SKM-1 (cell line): Measurements from ENCODE around the gene SERPING1.

ENCODE experiments used
- DNase-seq: peaks from one replicate; lab custom pipeline; 2025; ENCODE audit not compliant: unreplicated experiment; lab: John Stamatoyannopoulos, UW

Gene SERPING1

GRCh38 chr11:57597461-57597915 is at the start of gene SERPING1:
SERPING1 (plus strand) TSS chr11:57597685; CDS start chr11:57598271, 586 bp downstream.
- no peak for DNase-seq

DNA sequence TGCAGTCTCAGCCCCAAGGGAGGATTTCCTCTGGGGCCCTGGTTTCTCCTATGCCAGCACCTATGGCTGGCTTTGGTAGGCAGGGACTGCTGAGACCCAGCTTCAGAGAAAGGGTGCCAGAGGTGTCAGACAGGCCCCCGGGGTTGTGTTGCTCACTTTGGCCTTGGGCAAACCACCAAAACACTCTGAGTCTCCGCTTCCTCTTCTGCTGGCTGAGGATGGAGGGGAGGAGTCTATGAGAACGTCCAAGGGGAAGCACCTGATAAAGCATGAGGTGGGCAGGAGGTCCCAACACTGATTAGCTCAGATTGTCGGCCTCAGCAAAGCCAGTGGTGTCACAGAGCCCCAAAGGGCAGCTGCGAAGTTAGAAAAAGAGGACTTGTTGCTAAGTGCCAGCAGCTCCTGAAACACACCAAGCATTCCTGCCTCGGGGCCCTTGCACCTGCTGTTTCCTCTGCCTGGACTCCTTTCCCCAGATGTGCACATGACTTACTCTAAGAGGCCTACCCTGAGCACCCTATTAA is 49.6 kb upstream of the SERPING1 start:
- DNase-seq = no peak

- no peak for DNase-seq
Observed at GRCh38 chr11:57549983-57550382, 47.5 kb upstream of the SERPING1 start.

- no peak for DNase-seq
Observed at GRCh38 chr11:57551941-57552340, 45.5 kb upstream of the SERPING1 start.

DNA sequence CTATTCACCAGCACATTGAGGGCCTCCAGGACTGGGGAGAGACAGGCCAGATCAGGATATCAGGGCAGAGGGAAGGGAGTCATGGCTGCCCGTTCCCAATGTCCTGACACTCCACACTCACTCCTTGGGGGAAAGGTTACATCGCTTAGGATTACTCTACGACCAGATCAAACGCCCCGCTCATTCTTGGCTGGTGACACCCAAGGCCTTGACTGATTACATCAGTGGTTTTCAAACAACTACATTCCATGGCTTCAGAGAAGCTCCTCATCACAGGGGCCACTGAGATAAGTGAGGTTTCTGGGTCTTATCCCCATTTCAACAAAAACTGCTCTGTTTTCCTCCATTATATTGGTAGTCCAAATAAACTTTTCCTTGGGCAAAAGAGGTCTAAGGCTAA is 45.0 kb upstream of the SERPING1 start:
- DNase-seq = no peak

DNA sequence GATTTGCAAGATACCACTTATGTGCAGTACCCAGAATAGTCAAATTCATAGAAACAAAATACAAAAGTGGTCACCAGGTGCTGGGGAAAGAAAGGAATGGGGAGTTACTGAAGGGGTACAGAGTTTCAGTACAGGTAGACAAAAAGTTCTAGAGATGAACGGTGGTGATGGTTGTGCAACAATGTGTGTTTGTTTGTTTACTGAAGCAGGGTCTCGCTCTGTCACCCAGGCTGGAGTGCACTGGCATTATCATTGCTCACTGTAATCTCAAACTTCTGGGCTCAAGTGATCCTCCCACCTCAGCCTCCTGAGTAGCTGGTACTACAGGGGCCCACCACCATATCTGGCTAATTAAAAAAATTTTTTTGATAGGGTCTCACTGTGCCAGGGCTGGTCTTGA is 42.1 kb upstream of the SERPING1 start:
- DNase-seq = no peak

GRCh38 chr11:57556041-57556440 is 41.4 kb upstream of the SERPING1 start:
- no peak for DNase-seq

GRCh38 chr11:57560146-57560545 is 37.3 kb upstream of the SERPING1 start:
- no peak for DNase-seq

GRCh38 chr11:57562596-57562995 is 34.9 kb upstream of the SERPING1 start:
- DNase-seq = no peak

DNA sequence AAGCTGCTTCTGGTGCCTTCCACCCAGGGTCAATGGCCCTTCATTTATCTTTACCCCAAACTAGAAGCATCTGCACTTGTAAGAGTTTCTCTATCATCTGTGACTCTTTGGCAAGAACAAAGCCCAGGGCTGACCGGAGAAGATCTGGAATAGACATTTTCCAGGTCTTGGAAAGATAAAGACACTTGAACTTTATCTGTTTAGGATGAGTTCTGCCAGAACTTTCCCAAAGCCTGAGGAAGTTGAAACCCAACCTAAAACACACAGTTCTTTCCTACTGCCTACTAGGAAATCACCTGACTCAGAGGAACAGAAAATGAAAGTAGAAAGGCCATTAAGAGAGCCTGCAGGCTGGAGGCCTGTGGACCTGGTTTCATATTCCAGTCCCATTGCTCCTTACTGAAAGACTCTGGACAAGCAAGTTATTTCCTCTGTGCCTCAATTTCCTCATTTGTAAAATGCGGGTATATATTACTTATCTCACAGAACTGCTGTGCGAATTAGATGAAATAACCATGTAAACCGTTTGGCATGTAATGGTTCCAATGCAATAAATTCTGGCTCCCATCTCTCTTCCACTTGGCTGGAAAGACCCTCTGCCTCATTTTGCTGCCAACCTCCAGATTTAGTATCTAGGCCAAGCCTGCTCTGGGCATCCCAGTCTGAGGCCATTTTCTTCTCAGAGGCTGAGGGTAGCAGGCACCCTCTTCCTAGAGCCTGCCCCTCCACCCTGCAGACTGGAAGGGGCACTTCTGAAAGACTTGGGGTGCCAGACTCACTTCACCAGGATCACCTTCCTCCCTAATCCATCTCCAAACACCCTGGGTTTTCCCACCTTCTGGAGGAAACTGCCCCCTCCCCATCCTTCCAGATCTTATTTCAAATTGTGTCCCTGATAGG is 31.2 kb upstream of the SERPING1 start:
- no peak for DNase-seq

- DNase-seq = no peak
Observed at GRCh38 chr11:57566905-57567514, 30.5 kb upstream of the SERPING1 start.

DNA sequence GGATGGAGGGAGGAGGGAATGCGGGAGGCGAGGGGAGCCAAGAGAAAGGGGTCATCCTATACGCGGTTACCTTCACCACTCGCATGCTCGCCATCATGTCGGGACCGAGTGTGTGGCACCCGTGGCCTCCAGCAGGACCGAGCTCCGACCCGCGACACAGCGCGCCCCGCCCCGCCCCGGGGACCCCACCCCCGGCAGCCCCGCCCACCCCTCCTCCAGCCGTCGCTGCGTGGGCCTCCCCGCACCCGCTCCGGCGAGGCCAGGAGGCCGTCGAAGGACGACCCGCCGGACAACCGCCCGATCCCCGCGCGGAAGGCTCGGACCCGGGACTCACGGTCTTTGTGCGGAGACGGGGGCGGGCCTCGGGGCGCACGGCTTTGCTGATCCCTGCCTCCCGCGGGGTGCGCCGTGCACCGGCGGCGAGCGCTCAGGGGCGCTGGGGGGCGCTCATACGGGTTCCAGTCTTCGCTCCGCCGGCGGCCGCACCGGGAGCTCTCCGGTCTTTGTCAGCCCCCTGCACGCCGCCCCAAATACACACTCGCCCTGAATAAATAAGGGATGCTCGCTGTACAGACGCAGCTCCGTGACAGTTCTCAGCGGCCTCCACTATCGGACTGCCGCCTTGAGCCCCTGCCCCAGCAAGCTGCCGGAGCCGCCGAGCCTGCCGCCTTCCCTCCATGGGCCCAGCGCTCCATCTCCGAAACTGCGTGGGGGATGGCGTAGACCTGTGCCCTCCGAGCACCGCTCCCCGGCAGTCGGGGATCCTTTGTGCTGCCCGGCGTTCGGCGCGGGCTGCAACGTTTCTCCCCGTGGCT is 29.8 kb upstream of the SERPING1 start, which contains the start of gene UBE2L6:
UBE2L6 (minus strand) TSS at position 158 of the 815 bp plus-strand sequence; CDS start at position 97, 61 bp downstream.
- no peak for DNase-seq

DNA sequence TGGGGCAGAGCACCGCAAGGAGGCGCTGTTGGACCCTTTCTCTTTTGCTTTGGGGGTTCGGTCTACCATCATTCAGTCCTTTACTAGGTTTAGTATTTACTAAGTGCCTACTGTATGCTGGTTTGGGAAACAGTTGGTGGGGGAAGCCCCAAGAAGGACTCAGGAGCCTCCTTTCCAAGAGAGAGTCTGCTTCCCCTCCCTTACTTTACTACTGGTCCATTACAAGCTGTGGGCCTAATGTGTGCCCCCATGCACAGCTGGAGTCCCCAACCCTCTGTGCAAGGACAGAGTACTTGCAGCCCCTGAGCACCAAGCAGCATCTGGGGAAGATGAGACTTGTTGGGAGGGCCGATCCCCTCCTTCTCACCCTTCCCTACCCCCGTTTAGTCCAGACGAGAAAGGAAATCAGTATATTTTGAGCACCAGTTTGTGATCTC is 29.1 kb upstream of the SERPING1 start:
- DNase-seq = peak; percentile 56

- peak; percentile 49 for DNase-seq
Observed at GRCh38 chr11:57571606-57572005, 25.9 kb upstream of the SERPING1 start.

GRCh38 chr11:57574061-57574460 is 23.4 kb upstream of the SERPING1 start:
- no peak for DNase-seq

- DNase-seq = no peak
Observed at GRCh38 chr11:57584341-57584740, 13.1 kb upstream of the SERPING1 start.

DNA sequence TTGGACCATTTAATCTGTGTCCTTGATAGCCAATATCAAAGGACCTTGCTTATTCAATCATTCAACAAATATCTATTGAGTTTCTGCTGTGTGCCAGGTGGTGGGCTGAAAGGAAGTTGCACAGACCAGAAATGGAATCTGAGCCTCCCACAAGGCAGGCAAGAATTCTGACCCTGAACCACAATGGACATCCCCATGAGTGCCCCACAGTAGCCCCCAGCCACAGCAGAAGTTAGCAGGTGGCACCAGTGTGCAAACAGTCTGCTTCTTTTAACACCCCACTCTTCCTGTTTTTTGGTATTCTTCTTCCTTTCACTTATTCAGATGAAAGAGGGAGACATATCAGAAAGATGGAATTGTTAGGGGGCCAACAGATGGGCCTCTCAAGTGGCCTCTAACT is 12.2 kb upstream of the SERPING1 start:
- no peak for DNase-seq

DNA sequence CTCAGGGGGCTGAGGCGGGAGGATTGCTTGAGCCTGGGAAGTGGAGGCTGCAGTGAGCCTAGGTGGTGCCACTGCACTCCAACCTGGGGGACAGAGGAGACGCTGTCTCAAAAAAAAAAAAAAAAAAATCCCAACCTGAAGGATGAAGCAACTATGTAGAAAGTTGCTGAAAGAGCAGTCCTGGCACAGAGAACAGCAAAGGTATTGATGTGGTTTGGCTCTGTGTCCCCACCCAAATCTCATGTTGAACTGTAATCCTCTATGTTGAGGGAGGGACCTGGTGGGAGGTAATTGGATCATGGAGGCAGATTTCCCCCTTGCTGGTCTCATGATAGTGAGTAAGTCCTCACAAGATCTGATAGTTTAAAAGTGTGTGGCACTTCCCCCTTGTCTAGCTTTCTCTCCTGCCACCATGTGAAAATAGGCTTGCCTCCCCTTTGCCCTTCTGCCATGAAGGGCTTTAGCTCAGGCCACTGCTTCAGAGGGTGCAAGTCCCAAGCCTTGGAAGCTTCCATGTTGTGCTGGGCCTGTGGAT is 10.7 kb upstream of the SERPING1 start:
- DNase-seq = no peak

DNA sequence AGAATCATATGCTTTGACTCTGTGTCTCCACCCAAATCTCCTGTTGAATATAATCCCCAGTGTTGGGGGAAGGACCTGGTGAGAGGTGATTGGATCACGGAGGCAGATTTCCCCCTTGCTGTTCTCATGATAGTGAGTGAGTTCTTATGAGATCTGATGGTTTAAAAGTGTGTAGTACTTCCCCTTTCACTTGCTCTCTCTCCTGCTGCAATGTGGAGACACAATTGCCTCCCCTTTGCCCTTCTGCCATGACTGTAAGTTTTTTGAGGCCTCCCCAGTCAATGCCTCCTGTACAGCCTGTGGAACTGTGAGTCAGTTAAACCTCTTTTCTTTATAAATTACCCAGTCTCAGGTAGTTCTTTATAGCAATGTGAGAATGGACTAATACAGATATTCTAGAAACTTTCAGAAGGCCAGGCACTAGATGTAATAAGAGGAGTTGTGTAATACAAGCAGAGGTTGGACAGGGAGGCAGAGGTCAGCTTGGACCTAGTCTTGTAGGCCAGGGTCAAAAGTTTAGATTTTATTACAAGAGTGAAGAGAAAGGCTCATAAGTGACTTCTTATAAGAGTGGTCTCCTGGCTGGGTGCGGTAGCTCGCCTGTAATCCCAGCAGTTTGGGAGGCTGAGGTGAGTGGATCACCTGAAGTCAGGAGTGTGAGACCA is 9.3 kb upstream of the SERPING1 start:
- peak; percentile 39 for DNase-seq

GRCh38 chr11:57596266-57596885 is 1.1 kb upstream of the SERPING1 start:
- DNase-seq = no peak
